Stimulated activated CD8-positive, alpha-beta memory T cell treated with anti-CD3 and anti-CD28 coated beads, Interleukin-2, amount 100 ng/mL, for 48 hours (primary cell): Measurements from ENCODE around the gene MAGEB17.
A peak's percentile ranks its signal among the peaks of the same experiment; 100 is the strongest.
"Not testable (repeated sequence)": the region's sequence is repeated elsewhere in the genome, so short reads cannot be mapped to it uniquely, and the experiment has no call there.

ENCODE experiments used
- DNase-seq, 2 donors: peaks; one replicate each; pipeline ENCODE4 v3.0.0-alpha.2; 2020; ENCODE audit warnings: low read depth in 2 of 2

The MAGEB17 gene, protein sequence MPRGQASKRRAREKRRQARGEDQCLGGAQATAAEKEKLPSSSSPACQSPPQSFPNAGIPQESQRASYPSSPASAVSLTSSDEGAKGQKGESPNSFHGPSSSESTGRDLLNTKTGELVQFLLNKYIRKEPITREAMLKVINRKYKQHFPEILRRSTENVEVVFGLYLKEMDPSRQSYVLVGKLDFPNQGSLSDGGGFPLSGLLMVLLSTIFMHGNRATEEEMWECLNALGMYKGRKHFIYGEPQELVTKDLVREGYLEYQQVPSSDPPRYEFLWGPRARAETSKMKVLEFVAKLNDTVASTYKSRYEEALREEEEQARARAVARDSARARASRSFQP

DNA sequence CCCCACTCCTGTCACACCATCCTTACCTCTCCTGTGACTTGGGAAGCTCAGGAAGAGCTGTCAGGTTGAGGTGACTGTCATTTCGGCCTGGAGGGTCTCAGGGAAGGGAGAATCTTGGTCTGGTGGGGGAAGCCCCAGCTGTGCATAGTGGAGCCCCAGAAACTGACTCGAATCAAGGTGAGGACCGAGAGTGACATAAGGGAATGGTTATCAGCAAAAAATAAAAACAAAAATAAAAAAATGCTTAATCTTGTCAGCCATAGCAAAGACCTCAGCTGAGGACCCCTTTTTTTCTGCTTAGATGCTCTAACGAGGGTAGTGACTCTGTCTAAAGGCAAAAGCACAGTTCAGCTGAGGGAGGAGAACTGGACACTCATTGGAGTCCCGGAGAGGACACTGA, at the start of gene MAGEB17:
Gene MAGEB17, plus strand, starts transcription at position 301 of the 400 bp plus-strand sequence. CDS start 2,902 bp downstream, outside the sequence.
- no peak for DNase-seq

DNA sequence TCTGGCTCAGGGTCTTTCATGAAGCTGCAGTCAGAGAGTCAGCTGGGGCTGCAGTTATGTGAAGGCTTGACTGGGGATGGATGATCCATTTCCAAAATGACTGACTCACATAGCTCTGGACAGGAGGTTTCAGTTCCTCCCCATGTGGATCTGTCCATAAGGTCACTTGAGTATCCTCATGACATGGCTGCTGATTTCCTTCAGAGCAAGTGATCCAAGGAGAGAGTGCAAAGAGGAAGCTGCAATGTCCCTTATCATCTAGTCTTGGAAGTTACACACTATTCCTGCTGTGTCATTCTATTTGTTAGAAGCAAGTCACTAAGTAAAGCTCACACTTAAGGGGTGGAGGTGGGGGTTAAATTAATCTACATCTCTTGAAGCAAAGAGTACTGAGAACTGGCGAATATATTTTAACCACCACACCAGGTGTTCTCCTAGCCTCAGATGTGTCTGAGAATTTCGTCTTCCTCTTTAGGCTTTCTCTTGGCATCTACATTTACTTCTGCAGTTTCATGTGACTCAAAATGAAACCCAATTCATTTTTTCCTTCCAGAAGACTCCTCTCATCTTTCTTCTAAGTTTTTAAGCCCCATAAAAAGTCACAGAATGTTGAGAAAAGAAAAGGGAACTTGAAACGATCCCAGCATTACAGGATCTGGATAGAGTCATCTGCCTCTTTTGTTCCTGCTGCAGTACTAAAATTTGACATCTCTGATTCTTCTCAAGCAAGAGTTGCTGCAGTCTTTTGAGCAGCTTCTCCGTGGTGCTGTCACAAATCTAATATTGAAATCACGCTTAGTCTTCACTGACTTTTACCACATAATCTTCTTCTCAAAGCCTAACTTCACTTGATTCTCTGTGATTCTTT, 47.7 kb upstream of the MAGEB17 start:
- DNase-seq, result no peak

GRCh38 chrX:16120431-16120830, 46.9 kb upstream of the MAGEB17 start:
- no peak for DNase-seq

GRCh38 chrX:16123222-16123786, 44.0 kb upstream of the MAGEB17 start, which contains the start of gene GRPR:
Gene GRPR, plus strand, starts transcription at chrX:16123565. Its CDS starts 389 bp downstream, at chrX:16123954.
- DNase-seq, result peak; percentile 27 to 43

DNA sequence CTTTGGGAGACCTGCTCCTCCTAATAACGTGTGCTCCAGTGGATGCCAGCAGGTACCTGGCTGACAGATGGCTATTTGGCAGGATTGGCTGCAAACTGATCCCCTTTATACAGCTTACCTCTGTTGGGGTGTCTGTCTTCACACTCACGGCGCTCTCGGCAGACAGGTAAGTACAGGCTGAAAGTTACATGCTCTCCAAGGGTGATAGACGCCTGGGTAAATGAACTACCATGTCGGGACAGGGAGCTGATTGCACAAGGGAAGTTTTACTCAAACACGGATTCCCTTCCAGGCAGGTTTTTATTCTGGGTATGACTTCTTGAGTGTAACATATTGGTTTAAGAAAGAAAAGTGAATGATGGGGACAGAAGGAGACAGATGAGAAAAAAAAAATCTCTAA, 43.1 kb upstream of the MAGEB17 start:
- no peak for DNase-seq

DNA sequence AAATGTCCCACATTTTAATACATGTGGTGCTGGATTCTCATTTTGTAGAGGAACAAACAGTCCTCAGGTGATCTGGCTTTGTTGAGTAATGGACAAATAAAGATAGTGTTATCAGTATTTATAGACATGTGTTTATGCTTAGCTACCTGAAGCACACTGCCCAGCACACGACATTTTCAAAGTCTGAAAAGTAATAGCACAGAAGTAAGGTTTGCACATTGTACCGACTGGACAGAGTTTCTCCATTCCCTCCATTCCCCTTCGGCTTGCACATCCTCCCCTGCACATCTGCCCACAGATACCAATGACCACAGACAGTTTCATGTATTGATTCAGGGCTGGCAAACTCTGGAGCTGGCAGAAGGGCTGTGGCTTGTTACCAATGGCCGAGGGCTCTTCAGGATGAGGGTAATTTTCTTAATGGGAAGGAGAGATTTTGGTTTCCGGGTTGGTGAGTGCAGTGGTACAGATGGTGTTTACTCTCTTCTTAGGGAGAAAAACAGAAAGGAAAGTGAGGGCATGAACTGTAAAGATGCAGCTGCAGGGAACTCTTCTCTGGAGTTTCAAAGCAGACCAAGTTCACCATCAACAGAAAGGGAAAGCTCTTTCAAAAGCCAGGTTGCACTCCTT, 41.6 kb upstream of the MAGEB17 start:
- DNase-seq, result no peak

- no peak for DNase-seq
These were observed 36.6 kb upstream of the MAGEB17 start for GRCh38 chrX:16130707-16131106.

DNA sequence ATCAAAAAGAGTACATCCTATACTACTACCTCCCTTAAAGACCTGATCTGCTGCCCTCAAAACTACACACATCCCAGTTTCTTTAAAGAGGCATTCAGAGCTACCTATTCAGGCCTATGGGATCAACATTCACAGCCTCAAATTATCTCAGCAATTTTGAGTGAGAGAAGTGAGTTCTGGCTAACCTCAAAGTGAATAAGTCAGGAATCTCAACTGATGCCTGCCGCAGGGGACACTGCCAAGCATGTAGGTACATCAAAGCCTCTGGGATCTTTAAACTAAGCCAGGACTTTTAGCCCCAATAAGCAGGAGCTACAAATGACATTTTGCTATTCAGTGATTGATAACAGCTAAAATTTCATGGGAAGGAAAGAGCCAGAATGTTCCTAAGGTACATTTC, 32.3 kb upstream of the MAGEB17 start:
- DNase-seq, result no peak

DNA sequence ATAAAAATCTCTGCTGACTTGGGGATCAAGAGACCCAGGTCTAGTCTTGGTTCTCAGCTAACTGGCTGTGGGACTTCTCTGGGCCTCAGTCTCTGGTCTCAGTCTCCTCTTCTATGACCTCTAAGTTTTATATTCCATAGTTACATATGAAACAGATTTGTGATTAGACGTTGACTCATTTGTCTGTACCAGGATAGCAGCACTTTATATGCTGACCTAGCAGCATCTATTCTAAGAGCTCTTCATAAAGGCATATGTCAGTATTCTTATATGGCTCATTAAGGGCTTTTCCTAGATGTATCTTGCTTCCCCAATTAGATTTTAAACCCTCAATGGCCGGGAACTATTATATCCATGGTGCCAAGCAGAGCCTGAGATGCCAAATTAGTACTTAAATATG, 31.2 kb upstream of the MAGEB17 start:
- no peak for DNase-seq

DNA sequence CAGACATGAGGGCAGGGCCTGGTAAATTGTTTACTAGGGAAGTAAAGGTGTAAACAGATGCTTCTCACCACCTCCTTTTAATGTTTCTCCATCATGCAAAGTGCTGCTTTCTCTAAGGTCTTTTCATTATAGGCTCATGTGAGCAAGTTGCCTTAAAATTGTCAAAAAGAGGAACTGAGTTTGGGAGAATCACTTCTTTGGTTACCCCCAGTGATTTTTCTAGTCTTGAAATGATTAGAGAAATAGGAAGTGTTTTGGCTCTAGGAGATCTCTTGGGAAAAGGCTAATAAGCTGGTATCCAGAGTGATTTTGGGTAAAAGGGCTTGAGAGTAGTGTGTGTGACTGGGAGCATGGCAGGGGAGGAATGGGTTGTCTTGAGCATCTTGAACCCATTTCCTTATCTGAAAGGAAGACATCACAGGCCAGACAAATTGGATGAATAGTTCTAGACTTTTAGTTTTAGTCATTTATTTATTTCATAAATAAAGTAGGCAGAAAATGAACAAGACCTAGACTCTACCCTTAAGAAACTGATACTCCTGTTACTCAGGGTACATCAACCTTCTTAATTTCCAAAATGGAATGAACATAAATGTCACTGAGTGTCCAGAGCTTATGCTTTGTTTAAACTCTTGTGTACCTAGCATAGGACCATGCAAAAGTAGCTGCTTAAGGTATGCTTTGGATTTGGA, 29.7 kb upstream of the MAGEB17 start:
- DNase-seq, result no peak

DNA sequence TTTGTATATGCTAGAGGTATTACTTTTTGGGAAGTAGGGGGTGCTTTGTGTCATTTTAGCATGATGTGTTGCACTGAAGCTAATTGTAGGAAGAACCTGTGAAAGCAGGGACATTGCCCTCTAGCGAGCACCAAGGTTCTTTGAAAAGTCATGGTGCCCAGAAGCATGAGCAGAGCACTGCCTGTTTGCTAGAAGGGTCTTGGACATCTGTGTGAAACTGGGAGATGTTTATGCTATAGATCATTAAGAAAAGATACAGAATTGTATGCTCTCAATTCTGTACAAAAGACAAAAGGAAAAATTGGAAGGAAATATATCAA, 29.2 kb upstream of the MAGEB17 start:
- no peak for DNase-seq

GRCh38 chrX:16140448-16140847, 26.8 kb upstream of the MAGEB17 start:
- DNase-seq, result no peak

DNA sequence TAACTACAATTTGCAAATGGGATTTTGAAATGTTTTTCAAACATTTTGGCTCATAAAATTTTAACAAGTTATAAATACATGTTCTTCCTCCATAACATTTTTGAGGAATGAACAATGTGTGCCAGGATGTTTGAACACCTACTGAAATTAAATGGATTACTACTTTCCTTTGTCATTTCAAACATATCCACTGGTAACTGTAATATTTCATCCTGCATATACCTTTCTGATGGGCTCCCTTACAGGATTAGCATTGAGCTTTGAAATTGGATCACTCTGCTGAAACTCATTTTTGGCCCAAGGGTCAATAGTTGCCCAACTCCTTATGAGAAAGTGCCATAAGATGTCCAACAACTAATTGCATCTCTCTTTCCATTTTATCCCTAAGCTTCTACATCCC, 26.3 kb upstream of the MAGEB17 start:
- no peak for DNase-seq

- DNase-seq, result no peak
These were observed 25.6 kb upstream of the MAGEB17 start for GRCh38 chrX:16141422-16142245.

GRCh38 chrX:16142246-16142558, 25.1 kb upstream of the MAGEB17 start:
- DNase-seq, result no peak

DNA sequence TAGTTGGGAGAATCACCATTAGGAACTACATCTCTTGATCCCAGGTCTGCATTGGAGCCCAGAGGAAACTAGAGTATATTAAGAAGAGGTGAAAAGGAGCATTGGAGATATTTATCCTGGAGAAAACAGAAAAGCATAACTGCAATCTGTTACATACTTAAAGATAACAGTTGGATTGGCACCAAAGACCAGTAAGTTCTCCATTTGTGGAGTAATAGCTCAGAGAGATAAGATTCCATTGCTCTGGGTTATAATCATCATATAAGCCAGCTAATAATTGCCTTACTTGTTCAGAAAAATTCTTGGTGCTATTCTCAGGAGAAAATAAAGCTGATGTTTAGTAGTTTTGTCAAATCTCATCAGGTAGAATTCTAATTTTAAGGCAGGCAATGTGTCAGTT, 23.3 kb upstream of the MAGEB17 start:
- DNase-seq, result no peak

- DNase-seq, result no peak
These were observed 22.9 kb upstream of the MAGEB17 start for GRCh38 chrX:16144420-16144819.

DNA sequence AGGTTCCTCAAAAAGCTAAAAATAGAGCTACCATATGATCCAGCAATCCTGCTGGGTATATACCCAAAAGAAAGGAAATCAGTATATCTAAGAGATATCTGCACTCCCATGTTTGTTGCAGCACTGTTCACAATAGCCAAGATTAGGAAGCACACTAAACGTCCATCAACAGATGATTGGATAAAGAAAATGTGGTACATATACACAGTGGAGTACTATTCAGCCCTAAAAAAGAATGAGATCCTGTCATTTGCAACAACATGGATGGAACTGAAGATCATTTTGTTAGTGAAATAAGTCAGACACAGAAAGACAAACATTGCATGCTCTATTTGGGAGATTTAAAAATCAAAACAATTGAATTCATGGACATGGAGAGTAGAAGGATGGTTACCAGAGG, 22.2 kb upstream of the MAGEB17 start:
- DNase-seq, result not testable (repeated sequence)

GRCh38 chrX:16145656-16146055, 21.6 kb upstream of the MAGEB17 start:
- DNase-seq, result no peak

GRCh38 chrX:16148896-16149295, 18.4 kb upstream of the MAGEB17 start:
- no peak for DNase-seq

- no peak for DNase-seq
These were observed 11.6 kb upstream of the MAGEB17 start for GRCh38 chrX:16155581-16156096.
